CD4-positive, alpha-beta T cell (primary cell): ENCODE data around the gene SCARB1. TPM values are rescaled to one million over a fixed set of nuclear protein-coding genes. Genes with fewer than 3 reads are reported as not detected.

ENCODE experiments used
- ATAC-seq: fragments of 200-7000 bp; cut with Tn5 transposase; one replicate; pipeline ENCODE4 v1.10.0; 2022; ENCODE audit warnings: mild to moderate bottlenecking; ENCODE audit not compliant: poor library complexity
- CTCF ChIA-PET: fragments of 350-600 bp; sonication (Branson Sonifier 250); formaldehyde crosslinking; loops from one replicate; lab custom pipeline; 2021; ENCODE audit warnings: antibody characterized with exemption, inconsistent platforms; lab: Charles Lee
- POLR2A ChIA-PET: fragments of 350-600 bp; sonication (Branson Sonifier 250); formaldehyde crosslinking; loops from one replicate; lab custom pipeline; 2021; ENCODE audit warnings: antibody characterized with exemption, inconsistent platforms; lab: Charles Lee
- DNase-seq, 14 experiments: peaks; one replicate each; pipeline ENCODE4 v3.0.0-alpha.2; 2013 to 2020; ENCODE audit warnings: mixed read lengths in 2 of 14
- H3K27ac ChIP-seq, 2 donors: one replicate each; pipeline versions ENCODE4 v1.5.1 to v1.7.0; 2013; ENCODE audit warnings: low read length in 2 of 2, low read depth in 1 of 2, mild to moderate bottlenecking in 1 of 2
- H3K27me3 ChIP-seq, 2 experiments: 1 replicate in 1 of 2; 2 replicates in 1 of 2; pipeline versions ENCODE4 v1.6.1 to v1.7.0; 2013; ENCODE audit warnings: low read length in 2 of 2, control low read depth in 1 of 2, mild to moderate bottlenecking in 1 of 2, moderate library complexity in 1 of 2; ENCODE audit not compliant: insufficient read depth in 2 of 2, control insufficient read depth in 1 of 2
- H3K36me3 ChIP-seq: one replicate; pipeline ENCODE4 v1.6.1; 2013; ENCODE audit warnings: low read length, control low read depth; ENCODE audit not compliant: insufficient read depth
- H3K4me1 ChIP-seq: one replicate; pipeline ENCODE4 v1.6.1; 2013; ENCODE audit warnings: low read length, control low read depth; ENCODE audit not compliant: insufficient read depth
- H3K4me3 ChIP-seq: one replicate; pipeline ENCODE4 v1.5.1; 2013; ENCODE audit warnings: mild to moderate bottlenecking, low read length, moderate library complexity
- H3K9me3 ChIP-seq, 2 experiments: 1 replicate in 1 of 2; 2 replicates in 1 of 2; pipeline versions ENCODE4 v1.6.1 to v1.7.0; 2013; ENCODE audit warnings: low read length in 2 of 2, mild to moderate bottlenecking in 2 of 2, control low read depth in 1 of 2, moderate library complexity in 1 of 2; ENCODE audit not compliant: control insufficient read depth in 1 of 2, insufficient read depth in 1 of 2
- H3K27ac Mint-ChIP-seq: one replicate; pipeline ENCODE4 v1.8.0; 2020; ENCODE audit warnings: mixed read lengths
- H3K27me3 Mint-ChIP-seq: one replicate; pipeline ENCODE4 v1.8.0; 2021; ENCODE audit warnings: mixed read lengths
- H3K36me3 Mint-ChIP-seq: one replicate; pipeline ENCODE4 v1.8.0; 2021; ENCODE audit warnings: low read depth, mixed read lengths
- H3K4me1 Mint-ChIP-seq: one replicate; pipeline ENCODE4 v1.8.0; 2021; ENCODE audit warnings: low read depth, mixed read lengths
- H3K4me3 Mint-ChIP-seq: one replicate; pipeline ENCODE4 v1.8.0; 2020; ENCODE audit warnings: mild to moderate bottlenecking, mixed read lengths
- H3K9me3 Mint-ChIP-seq: one replicate; pipeline ENCODE4 v1.8.0; 2020; ENCODE audit warnings: mixed read lengths
- intact Hi-C, 2 experiments: fragments of 100-400 bp; cut with DNase I in 1 of 2; cut with micrococcal nuclease in 1 of 2; formaldehyde crosslinking; loops; one replicate each; pipeline versions ENCODE4 v1.15.1 to v1.9.0; 2023 to 2025; cut with DNase I, micrococcal nuclease
- total RNA-seq, 174 experiments: library from RNA in 2 of 174; stranded (reverse) in 2 of 174; gene quantifications; one replicate each; pipeline ENCODE4 v1.2.3 and lab custom pipeline; 2021 to 2026
- TF ChIP-seq, protein P1 (sequence below): fragments of 200-600 bp; IDR thresholded peaks from one replicate; pipeline ENCODE4 v1.8.0; 2022; ENCODE audit warnings: antibody characterized with exemption, mild to moderate bottlenecking

SCARB1 gene
- total RNA-seq, 2 experiments from 2014 or later, result 2.3 to 3.7 TPM

DNA sequence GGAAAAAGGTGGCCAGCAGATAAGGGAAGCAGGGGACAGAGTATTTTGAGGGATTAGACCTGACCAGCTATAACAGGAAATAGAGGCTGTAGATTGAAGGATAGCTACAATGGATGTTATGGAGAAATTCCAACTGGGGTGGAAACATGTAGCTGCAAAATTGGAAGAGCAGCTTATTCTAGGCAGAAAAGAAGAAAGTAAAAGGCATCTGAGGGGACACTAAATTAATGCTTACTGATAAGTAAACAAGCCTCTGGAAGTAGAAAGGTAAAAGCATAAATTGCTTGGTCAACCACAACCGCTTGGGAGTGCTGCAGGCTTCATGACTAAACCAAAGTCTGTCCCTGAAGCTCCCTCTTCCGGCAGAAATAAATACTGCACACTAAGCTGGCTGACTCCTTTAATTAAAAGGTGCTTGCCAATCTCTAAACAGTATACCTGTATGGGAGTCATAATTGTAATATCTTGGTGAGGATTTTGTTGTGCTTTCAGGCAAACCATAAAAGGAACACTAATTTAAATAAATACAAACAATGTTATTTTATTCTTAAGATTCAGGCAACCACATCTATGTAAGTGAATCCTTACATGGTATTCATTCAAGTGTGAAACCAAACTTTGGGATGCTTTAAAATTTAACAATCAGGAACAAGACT, 43.1 kb upstream of the SCARB1 start:
- DNase-seq, result peak; percentile 70 to 96 (median 88)
- ChIA-PET POLR2A (interaction anchor here (0.7 to 3.0 kb wide), 8 partner anchors 9 to 143 kb away, joined by 3 to 90 read pairs (median 6); partner anchors contain the start of gene BRI3BP), CTCF (interaction anchor here (0.7 to 4.0 kb wide), 15 partner anchors 12 to 100 kb away, joined by 3 to 213 read pairs (median 4); partner anchors contain the start of gene SCARB1)
- TF ChIP-seq, protein P1, sequence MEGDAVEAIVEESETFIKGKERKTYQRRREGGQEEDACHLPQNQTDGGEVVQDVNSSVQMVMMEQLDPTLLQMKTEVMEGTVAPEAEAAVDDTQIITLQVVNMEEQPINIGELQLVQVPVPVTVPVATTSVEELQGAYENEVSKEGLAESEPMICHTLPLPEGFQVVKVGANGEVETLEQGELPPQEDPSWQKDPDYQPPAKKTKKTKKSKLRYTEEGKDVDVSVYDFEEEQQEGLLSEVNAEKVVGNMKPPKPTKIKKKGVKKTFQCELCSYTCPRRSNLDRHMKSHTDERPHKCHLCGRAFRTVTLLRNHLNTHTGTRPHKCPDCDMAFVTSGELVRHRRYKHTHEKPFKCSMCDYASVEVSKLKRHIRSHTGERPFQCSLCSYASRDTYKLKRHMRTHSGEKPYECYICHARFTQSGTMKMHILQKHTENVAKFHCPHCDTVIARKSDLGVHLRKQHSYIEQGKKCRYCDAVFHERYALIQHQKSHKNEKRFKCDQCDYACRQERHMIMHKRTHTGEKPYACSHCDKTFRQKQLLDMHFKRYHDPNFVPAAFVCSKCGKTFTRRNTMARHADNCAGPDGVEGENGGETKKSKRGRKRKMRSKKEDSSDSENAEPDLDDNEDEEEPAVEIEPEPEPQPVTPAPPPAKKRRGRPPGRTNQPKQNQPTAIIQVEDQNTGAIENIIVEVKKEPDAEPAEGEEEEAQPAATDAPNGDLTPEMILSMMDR, result peak; percentile 100
- H3K27ac ChIP-seq, result no peak overlapping the region
- no peak overlapping the region for H3K4me3 ChIP-seq
- H3K36me3 ChIP-seq, result peaks cover 13% of the 10 kb centered on the region
- Mint-ChIP-seq H3K4me3 (no peak overlapping the region), H3K36me3 (peaks cover 21% of the 10 kb centered on the region), H3K27ac (peak overlapping the region; percentile 28), H3K27me3 (no peaks in the 10 kb centered on the region), H3K9me3 (no peaks in the 10 kb centered on the region), H3K4me1 (peaks cover 28% of the 10 kb centered on the region)
- no peaks in the 10 kb centered on the region for H3K27me3 ChIP-seq
- peak; percentile 93 for ATAC-seq
- intact Hi-C loops, result loop anchor here (1.0 to 5.0 kb wide), 3 partner anchors 20 to 81 kb away; partner anchors contain the start of gene DHX37 (in 1 of the 2)
- no peaks in the 10 kb centered on the region for H3K9me3 ChIP-seq
- H3K4me1 ChIP-seq, result peaks cover 17% of the 10 kb centered on the region

- no peak for ATAC-seq
- ChIA-PET POLR2A (interaction anchor here (3.0 kb wide), 2 partner anchors 14 to 36 kb away, joined by 43 to 90 read pairs; no protein-coding TSS in a partner anchor), CTCF (interaction anchor here (1.1 kb wide), 1 partner anchor 36 kb away, joined by 5 read pairs; no protein-coding TSS in a partner anchor)
- Histone ChIP-seq H3K9me3 (no peaks in the 10 kb centered on the region), H3K4me1 (peaks cover 5% of the 10 kb centered on the region), H3K36me3 (no peaks in the 10 kb centered on the region), H3K4me3 (no peak overlapping the region), H3K27ac (no peak overlapping the region), H3K27me3 (no peaks in the 10 kb centered on the region)
- intact Hi-C loops, result loop anchor here in 1 of 2 experiments (5.0 kb wide), 1 partner anchor 83 kb away; the partner anchor contains the start of gene DHX37
- H3K27ac Mint-ChIP-seq, result no peak overlapping the region
- no peaks in the 10 kb centered on the region for H3K36me3 Mint-ChIP-seq
- H3K27me3 Mint-ChIP-seq, result no peaks in the 10 kb centered on the region
- no peak overlapping the region for H3K4me3 Mint-ChIP-seq
- H3K4me1 Mint-ChIP-seq, result peaks cover 8% of the 10 kb centered on the region
- TF ChIP-seq, protein P1, result no peak
- H3K9me3 Mint-ChIP-seq, result no peaks in the 10 kb centered on the region
- DNase-seq, result peak in 2 of 14 experiments; percentile 66 to 75
Observed at GRCh38 chr12:124904306-124905098, 40.8 kb upstream of the SCARB1 start.

GRCh38 chr12:124902916-124903315, 39.3 kb upstream of the SCARB1 start:
- ChIA-PET POLR2A (no interaction called here), CTCF (no interaction called here)
- no peaks in the 10 kb centered on the region for H3K27me3 ChIP-seq
- no peak for DNase-seq
- no peak overlapping the region for H3K27ac ChIP-seq
- no peak overlapping the region for H3K27ac Mint-ChIP-seq
- no peaks in the 10 kb centered on the region for H3K36me3 ChIP-seq
- peaks cover 20% of the 10 kb centered on the region for H3K4me1 Mint-ChIP-seq
- H3K27me3 Mint-ChIP-seq, result no peaks in the 10 kb centered on the region
- TF ChIP-seq, protein P1, result no peak
- peaks cover 5% of the 10 kb centered on the region for H3K4me1 ChIP-seq
- no peak overlapping the region for H3K4me3 ChIP-seq
- H3K9me3 Mint-ChIP-seq, result no peaks in the 10 kb centered on the region
- intact Hi-C loops, result no loop called here
- H3K9me3 ChIP-seq, result no peaks in the 10 kb centered on the region
- no peaks in the 10 kb centered on the region for H3K36me3 Mint-ChIP-seq
- ATAC-seq, result no peak
- H3K4me3 Mint-ChIP-seq, result no peak overlapping the region
